ENCODE measurements around the gene CATSPERB.

DNA sequence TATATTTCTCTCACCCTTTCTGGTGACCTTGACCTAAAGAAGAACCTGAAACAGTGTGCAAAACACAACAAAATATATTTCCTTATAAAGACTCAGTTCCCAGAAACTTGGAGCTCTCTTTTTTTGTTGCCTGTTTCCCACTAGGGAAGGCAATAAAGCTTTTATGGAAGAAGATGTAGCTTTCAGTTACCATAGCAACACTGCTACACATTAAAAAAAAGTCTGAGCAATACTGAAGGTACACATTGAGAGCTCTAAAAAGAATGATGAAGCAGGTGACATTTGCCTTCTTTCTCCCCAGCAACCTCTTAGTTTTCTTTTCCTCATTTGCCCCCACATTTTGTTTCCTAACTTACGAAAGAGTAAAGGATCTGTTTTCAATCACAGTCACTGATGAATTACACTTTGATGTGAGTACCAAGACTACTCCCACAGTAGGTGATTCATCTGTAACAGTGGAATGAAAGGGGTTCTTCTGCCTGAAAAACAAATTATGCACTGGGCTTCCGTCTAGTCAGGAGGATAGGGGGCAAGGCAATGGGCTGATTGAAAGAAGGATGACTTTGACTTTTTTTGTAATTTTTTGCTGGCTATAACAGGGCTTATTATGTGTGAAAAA, 1.1 kb upstream of the CATSPERB start:
- TF ChIP-seq, protein P1, sequence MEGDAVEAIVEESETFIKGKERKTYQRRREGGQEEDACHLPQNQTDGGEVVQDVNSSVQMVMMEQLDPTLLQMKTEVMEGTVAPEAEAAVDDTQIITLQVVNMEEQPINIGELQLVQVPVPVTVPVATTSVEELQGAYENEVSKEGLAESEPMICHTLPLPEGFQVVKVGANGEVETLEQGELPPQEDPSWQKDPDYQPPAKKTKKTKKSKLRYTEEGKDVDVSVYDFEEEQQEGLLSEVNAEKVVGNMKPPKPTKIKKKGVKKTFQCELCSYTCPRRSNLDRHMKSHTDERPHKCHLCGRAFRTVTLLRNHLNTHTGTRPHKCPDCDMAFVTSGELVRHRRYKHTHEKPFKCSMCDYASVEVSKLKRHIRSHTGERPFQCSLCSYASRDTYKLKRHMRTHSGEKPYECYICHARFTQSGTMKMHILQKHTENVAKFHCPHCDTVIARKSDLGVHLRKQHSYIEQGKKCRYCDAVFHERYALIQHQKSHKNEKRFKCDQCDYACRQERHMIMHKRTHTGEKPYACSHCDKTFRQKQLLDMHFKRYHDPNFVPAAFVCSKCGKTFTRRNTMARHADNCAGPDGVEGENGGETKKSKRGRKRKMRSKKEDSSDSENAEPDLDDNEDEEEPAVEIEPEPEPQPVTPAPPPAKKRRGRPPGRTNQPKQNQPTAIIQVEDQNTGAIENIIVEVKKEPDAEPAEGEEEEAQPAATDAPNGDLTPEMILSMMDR (conservative IDR thresholded peaks at IDR 0.05; ENCODE audit: low read depth in 2 of 2) = no peak
- TF ChIP-seq, protein P2, sequence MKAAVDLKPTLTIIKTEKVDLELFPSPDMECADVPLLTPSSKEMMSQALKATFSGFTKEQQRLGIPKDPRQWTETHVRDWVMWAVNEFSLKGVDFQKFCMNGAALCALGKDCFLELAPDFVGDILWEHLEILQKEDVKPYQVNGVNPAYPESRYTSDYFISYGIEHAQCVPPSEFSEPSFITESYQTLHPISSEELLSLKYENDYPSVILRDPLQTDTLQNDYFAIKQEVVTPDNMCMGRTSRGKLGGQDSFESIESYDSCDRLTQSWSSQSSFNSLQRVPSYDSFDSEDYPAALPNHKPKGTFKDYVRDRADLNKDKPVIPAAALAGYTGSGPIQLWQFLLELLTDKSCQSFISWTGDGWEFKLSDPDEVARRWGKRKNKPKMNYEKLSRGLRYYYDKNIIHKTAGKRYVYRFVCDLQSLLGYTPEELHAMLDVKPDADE (IDR thresholded peaks at IDR 0.05) = no peak
- TF ChIP-seq ZNF331 (CRISPR knock-in tag; IDR thresholded peaks at IDR 0.05; ENCODE audit: low read depth) (no peak), EZH2phosphoT487 (IDR thresholded peaks at IDR 0.05; ENCODE audit: unreplicated experiment) (no peak), EZH2 (IDR thresholded peaks at IDR 0.05; ENCODE audit: low read depth, unreplicated experiment) (no peak), JUNB (IDR thresholded peaks at IDR 0.05; ENCODE audit: unreplicated experiment) (no peak), POLR2AphosphoS5 (IDR thresholded peaks at IDR 0.05; ENCODE audit: low read depth) (no peak), CREB1 (CRISPR knock-in tag; IDR thresholded peaks at IDR 0.05; ENCODE audit: low read depth) (no peak), NANOG (IDR thresholded peaks at IDR 0.05; ENCODE audit: borderline replicate concordance) (no peak), REST (IDR thresholded peaks at IDR 0.05; ENCODE audit: unreplicated experiment) (no peak)

All from GM23338 (cell line).